WTC11 (cell line): Measurements from ENCODE around the gene AQP2. TPM values are rescaled to one million over a fixed set of nuclear protein-coding genes. Genes with fewer than 3 reads are reported as not detected.

Experiments used
- ATAC-seq: fragments of 200-7000 bp; cut with Tn5 transposase; 2 replicates; pipeline ENCODE4 v1.10.0; 2021; ENCODE audit warnings: mild to moderate bottlenecking, moderate library complexity
- CTCF ChIA-PET: fragments of 300-600 bp; sonication (Branson Sonifier 250); formaldehyde crosslinking; loops from one replicate; lab custom pipeline; 2021; ENCODE audit warnings: antibody characterized with exemption; lab: Charles Lee
- POLR2A ChIA-PET: fragments of 350-600 bp; sonication (Branson Sonifier 250); formaldehyde crosslinking; loops from one replicate; lab custom pipeline; 2021; ENCODE audit warnings: antibody characterized with exemption; lab: Charles Lee
- DNase-seq: peaks from one replicate; pipeline ENCODE4 v3.0.0; 2021; ENCODE audit warnings: low spot score
- H3K27ac Mint-ChIP-seq: 2 replicates; pipeline ENCODE4 v1.8.0; 2021; ENCODE audit warnings: mixed read lengths
- H3K27me3 Mint-ChIP-seq: 2 replicates; pipeline ENCODE4 v1.8.0; 2021; ENCODE audit warnings: low read depth, mild to moderate bottlenecking, moderate library complexity, mixed read lengths
- H3K36me3 Mint-ChIP-seq: 2 replicates; pipeline ENCODE4 v1.8.0; 2021; ENCODE audit warnings: mixed read lengths
- H3K4me1 Mint-ChIP-seq: 2 replicates; pipeline ENCODE4 v1.8.0; 2022; ENCODE audit warnings: mixed read lengths
- H3K4me3 Mint-ChIP-seq: 2 replicates; pipeline ENCODE4 v1.8.0; 2021; ENCODE audit warnings: mild to moderate bottlenecking, moderate library complexity, mixed read lengths
- H3K9me3 Mint-ChIP-seq: 2 replicates; pipeline ENCODE4 v1.8.0; 2021; ENCODE audit warnings: mixed read lengths
- ESRRA ChIP-seq: sonication (generic); formaldehyde crosslinking; IDR thresholded peaks from 2 replicates; pipeline ENCODE4 v1.8.1; 2022; ENCODE audit warnings: mild to moderate bottlenecking, missing genetic modification reagents, borderline replicate concordance
- ETV6 ChIP-seq: sonication (generic); formaldehyde crosslinking; IDR thresholded peaks from 2 replicates; pipeline ENCODE4 v1.8.1; 2022; ENCODE audit warnings: mild to moderate bottlenecking, missing genetic modification reagents
- FOXJ3 ChIP-seq: sonication (generic); formaldehyde crosslinking; IDR thresholded peaks from 2 replicates; pipeline ENCODE4 v1.9.0; 2021; ENCODE audit warnings: missing genetic modification reagents, mild to moderate bottlenecking, borderline replicate concordance
- FOXP1 ChIP-seq: sonication (generic); formaldehyde crosslinking; IDR thresholded peaks from 2 replicates; pipeline ENCODE4 v1.8.0; 2022; ENCODE audit warnings: missing genetic modification reagents, mild to moderate bottlenecking, moderate library complexity, borderline replicate concordance
- GABPB1 ChIP-seq: sonication (generic); formaldehyde crosslinking; IDR thresholded peaks from 2 replicates; pipeline ENCODE4 v1.8.1; 2023; ENCODE audit warnings: mild to moderate bottlenecking, missing genetic modification reagents
- NR2C2 ChIP-seq: sonication (generic); formaldehyde crosslinking; IDR thresholded peaks from 2 replicates; pipeline ENCODE4 v1.8.0; 2022; ENCODE audit warnings: mild to moderate bottlenecking, missing genetic modification reagents
- PRRX2 ChIP-seq: fragments of 250-450 bp; sonication (Bioruptor Pico); IDR thresholded peaks from 2 replicates; pipeline ENCODE4 v1.8.0; 2021; ENCODE audit warnings: mild to moderate bottlenecking
- SMAD3 ChIP-seq: sonication (generic); formaldehyde crosslinking; IDR thresholded peaks from 2 replicates; pipeline ENCODE4 v1.8.0; 2022; ENCODE audit warnings: missing genetic modification reagents, mild to moderate bottlenecking, borderline replicate concordance
- ZNF219 ChIP-seq: sonication (generic); formaldehyde crosslinking; IDR thresholded peaks from 2 replicates; pipeline ENCODE4 v1.8.0; 2023; ENCODE audit warnings: missing genetic modification reagents, mild to moderate bottlenecking, borderline replicate concordance
- ZNF232 ChIP-seq: sonication (generic); formaldehyde crosslinking; IDR thresholded peaks from 2 replicates; pipeline ENCODE4 v1.8.0; 2022; ENCODE audit warnings: mild to moderate bottlenecking, missing genetic modification reagents
- total RNA-seq: library from RNA; stranded (reverse); gene quantifications from 3 replicates; pipeline ENCODE4 v1.2.3, GENCODE V29; 2021
- TF ChIP-seq, protein P1 (sequence below): sonication (generic); formaldehyde crosslinking; conservative IDR thresholded peaks from 2 replicates; pipeline ENCODE4 v1.8.1; 2023; ENCODE audit warnings: mild to moderate bottlenecking, low read depth, missing genetic modification reagents, moderate library complexity
- TF ChIP-seq, protein P2 (sequence below): sonication (generic); formaldehyde crosslinking; IDR thresholded peaks from 2 replicates; pipeline ENCODE4 v1.8.1; 2023; ENCODE audit warnings: mild to moderate bottlenecking, missing genetic modification reagents, moderate library complexity
- TF ChIP-seq, protein P3 (sequence below): sonication (generic); formaldehyde crosslinking; IDR thresholded peaks from 2 replicates; pipeline ENCODE4 v1.8.1; 2023; ENCODE audit warnings: mild to moderate bottlenecking, moderate library complexity, missing genetic modification reagents
- TF ChIP-seq, protein P4 (sequence below): fragments of 250-450 bp; sonication (Bioruptor Pico); IDR thresholded peaks from 2 replicates; pipeline ENCODE4 v1.9.0; 2021; ENCODE audit warnings: mild to moderate bottlenecking
- TF ChIP-seq, protein P5 (sequence below): sonication (generic); formaldehyde crosslinking; IDR thresholded peaks from 2 replicates; pipeline ENCODE4 v1.8.1; 2022; ENCODE audit warnings: mild to moderate bottlenecking, moderate library complexity, missing genetic modification reagents
- TF ChIP-seq, protein P6 (sequence below): fragments of 250-450 bp; sonication (Bioruptor Pico); IDR thresholded peaks from 2 replicates; pipeline ENCODE4 v1.9.0; 2021; ENCODE audit warnings: mild to moderate bottlenecking
- TF ChIP-seq, protein P7 (sequence below): fragments of 250-450 bp; sonication (Bioruptor Pico); IDR thresholded peaks from 2 replicates; pipeline ENCODE4 v2.1.2; 2022; ENCODE audit warnings: mild to moderate bottlenecking, moderate library complexity
- TF ChIP-seq, protein P8 (sequence below): fragments of 250-450 bp; sonication (Bioruptor Pico); IDR thresholded peaks from 2 replicates; pipeline ENCODE4 v1.8.0; 2021; ENCODE audit warnings: mild to moderate bottlenecking

The AQP2 gene
- total RNA-seq, 1 experiment from 2014 or later, result not detected

DNA sequence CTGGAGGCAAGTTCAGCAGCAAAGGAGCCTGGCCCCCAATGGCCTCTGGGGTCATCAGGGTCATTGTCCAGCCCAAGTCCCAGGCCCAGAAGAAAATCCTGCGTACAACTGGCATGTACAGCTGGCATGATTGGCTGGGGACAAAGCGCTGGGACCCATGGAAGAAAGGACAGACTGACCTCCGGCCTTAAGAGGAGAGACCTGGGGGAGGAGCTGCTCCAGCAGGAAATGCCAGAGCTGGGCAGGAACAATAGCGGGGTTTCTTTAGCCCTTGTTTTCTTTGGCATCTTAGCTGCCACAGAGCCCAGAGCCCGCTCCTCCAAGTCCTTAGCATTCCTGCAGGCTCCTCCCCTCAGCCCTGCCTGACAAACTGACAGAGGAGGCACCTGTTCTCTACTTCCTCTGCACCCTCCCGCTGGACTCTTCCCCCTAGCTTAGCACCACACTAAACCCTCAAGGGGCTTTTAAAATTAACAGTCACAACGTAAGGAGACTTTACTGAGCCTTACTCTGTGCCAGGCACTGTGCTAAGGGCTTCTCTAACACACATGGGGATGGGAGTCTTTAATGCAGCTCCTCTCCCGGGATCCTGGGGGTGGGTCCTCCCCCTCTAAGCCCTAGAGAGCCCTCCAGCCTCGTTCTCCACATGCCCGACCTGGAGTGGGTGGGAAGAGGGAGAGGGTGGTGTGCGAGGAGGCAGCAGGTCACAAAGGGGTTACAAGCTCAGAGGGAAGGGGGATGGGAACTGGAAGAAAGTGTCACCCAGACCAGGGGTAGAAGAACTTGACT lies 9.3 kb downstream of the AQP2 start:
- peaks cover 68% of the 10 kb centered on the region for H3K27me3 Mint-ChIP-seq
- ChIA-PET CTCF (interaction anchor here (0.6 to 7.6 kb wide), 13 partner anchors 8 to 219 kb away, joined by 3 to 70 read pairs (median 7); partner anchors contain the start of genes AQP2, BCDIN3D, COX14 and TMBIM6), POLR2A (interaction anchor here (0.6 to 1.0 kb wide), 2 partner anchors 68 to 91 kb away, joined by 3 read pairs; no protein-coding TSS in a partner anchor)
- no peak for TF ChIP-seq ETV6 (CRISPR knock-in tag)
- TF ChIP-seq, protein P1, sequence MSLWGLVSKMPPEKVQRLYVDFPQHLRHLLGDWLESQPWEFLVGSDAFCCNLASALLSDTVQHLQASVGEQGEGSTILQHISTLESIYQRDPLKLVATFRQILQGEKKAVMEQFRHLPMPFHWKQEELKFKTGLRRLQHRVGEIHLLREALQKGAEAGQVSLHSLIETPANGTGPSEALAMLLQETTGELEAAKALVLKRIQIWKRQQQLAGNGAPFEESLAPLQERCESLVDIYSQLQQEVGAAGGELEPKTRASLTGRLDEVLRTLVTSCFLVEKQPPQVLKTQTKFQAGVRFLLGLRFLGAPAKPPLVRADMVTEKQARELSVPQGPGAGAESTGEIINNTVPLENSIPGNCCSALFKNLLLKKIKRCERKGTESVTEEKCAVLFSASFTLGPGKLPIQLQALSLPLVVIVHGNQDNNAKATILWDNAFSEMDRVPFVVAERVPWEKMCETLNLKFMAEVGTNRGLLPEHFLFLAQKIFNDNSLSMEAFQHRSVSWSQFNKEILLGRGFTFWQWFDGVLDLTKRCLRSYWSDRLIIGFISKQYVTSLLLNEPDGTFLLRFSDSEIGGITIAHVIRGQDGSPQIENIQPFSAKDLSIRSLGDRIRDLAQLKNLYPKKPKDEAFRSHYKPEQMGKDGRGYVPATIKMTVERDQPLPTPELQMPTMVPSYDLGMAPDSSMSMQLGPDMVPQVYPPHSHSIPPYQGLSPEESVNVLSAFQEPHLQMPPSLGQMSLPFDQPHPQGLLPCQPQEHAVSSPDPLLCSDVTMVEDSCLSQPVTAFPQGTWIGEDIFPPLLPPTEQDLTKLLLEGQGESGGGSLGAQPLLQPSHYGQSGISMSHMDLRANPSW (CRISPR knock-in tag), result no peak
- TF ChIP-seq, protein P2, sequence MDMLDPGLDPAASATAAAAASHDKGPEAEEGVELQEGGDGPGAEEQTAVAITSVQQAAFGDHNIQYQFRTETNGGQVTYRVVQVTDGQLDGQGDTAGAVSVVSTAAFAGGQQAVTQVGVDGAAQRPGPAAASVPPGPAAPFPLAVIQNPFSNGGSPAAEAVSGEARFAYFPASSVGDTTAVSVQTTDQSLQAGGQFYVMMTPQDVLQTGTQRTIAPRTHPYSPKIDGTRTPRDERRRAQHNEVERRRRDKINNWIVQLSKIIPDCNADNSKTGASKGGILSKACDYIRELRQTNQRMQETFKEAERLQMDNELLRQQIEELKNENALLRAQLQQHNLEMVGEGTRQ (CRISPR knock-in tag), result no peak
- TF ChIP-seq, protein P3, sequence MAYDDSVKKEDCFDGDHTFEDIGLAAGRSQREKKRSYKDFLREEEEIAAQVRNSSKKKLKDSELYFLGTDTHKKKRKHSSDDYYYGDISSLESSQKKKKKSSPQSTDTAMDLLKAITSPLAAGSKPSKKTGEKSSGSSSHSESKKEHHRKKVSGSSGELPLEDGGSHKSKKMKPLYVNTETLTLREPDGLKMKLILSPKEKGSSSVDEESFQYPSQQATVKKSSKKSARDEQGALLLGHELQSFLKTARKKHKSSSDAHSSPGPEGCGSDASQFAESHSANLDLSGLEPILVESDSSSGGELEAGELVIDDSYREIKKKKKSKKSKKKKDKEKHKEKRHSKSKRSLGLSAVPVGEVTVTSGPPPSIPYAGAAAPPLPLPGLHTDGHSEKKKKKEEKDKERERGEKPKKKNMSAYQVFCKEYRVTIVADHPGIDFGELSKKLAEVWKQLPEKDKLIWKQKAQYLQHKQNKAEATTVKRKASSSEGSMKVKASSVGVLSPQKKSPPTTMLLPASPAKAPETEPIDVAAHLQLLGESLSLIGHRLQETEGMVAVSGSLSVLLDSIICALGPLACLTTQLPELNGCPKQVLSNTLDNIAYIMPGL (CRISPR knock-in tag), result no peak
- TF ChIP-seq, protein P4, sequence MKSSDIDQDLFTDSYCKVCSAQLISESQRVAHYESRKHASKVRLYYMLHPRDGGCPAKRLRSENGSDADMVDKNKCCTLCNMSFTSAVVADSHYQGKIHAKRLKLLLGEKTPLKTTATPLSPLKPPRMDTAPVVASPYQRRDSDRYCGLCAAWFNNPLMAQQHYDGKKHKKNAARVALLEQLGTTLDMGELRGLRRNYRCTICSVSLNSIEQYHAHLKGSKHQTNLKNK (CRISPR knock-in tag), result no peak
- TF ChIP-seq GABPB1 (CRISPR knock-in tag), result no peak
- no peak for TF ChIP-seq NR2C2
- no peaks in the 10 kb centered on the region for H3K36me3 Mint-ChIP-seq
- no peaks in the 10 kb centered on the region for H3K9me3 Mint-ChIP-seq
- no peak overlapping the region for H3K27ac Mint-ChIP-seq
- peak overlapping the region; percentile 65 for H3K4me3 Mint-ChIP-seq
- ATAC-seq, result peak; percentile 72
- peaks cover 24% of the 10 kb centered on the region for H3K4me1 Mint-ChIP-seq
- peak; percentile 61 for DNase-seq

DNA sequence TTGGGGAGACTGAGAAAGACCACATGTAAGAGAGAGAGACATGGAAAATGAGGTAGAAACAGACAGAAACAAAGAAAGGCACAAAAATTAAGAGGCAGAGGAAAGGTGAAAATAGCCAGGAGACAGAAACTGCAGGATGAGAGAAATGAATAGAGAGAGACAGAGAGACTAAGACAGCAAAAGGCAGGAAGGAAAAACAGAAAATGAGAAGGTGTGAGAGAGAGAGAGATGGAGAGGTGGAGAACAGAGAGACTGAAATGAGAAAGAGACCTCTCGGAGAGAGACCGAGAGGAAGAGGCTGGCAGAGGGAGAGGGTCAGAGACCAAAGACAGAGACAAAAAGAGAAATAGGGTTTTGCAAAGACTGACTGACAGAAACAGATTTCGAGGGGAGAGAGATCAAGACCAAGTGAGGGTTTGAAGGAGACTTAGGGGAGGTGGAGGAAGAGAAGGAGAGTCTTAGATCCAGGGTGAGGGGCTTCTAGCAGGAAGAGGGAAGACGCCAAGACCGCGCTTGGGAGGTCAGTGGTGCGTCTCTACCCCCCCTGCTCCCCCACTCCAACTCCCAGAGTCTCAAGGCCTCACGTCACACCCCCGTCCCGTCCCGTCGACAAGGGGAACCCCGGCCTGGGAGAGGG lies 10.1 kb downstream of the AQP2 start:
- peaks cover 24% of the 10 kb centered on the region for H3K4me1 Mint-ChIP-seq
- DNase-seq (no peak), ATAC-seq (no peak)
- CTCF ChIA-PET, result interaction anchor here (0.7 to 7.6 kb wide), 12 partner anchors 7 to 183 kb away, joined by 3 to 70 read pairs (median 11); partner anchors contain the start of gene AQP2
- no peaks in the 10 kb centered on the region for H3K36me3 Mint-ChIP-seq
- peaks cover 68% of the 10 kb centered on the region for H3K27me3 Mint-ChIP-seq
- no peak overlapping the region for H3K27ac Mint-ChIP-seq
- POLR2A ChIA-PET, result interaction anchor here (1.0 kb wide), 1 partner anchor 90 kb away, joined by 3 read pairs; no protein-coding TSS in a partner anchor
- H3K4me3 Mint-ChIP-seq, result peak overlapping the region; percentile 65
- no peaks in the 10 kb centered on the region for H3K9me3 Mint-ChIP-seq
- TF ChIP-seq PRRX2 (CRISPR knock-in tag), result no peak
- TF ChIP-seq SMAD3 (CRISPR knock-in tag), result no peak
- TF ChIP-seq ESRRA, result no peak
- TF ChIP-seq, protein P5, sequence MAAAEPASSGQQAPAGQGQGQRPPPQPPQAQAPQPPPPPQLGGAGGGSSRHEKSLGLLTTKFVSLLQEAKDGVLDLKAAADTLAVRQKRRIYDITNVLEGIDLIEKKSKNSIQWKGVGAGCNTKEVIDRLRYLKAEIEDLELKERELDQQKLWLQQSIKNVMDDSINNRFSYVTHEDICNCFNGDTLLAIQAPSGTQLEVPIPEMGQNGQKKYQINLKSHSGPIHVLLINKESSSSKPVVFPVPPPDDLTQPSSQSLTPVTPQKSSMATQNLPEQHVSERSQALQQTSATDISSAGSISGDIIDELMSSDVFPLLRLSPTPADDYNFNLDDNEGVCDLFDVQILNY (CRISPR knock-in tag), result no peak
- no peak for TF ChIP-seq ZNF232 (CRISPR knock-in tag)
- TF ChIP-seq FOXP1 (CRISPR knock-in tag), result no peak
- TF ChIP-seq, protein P6, sequence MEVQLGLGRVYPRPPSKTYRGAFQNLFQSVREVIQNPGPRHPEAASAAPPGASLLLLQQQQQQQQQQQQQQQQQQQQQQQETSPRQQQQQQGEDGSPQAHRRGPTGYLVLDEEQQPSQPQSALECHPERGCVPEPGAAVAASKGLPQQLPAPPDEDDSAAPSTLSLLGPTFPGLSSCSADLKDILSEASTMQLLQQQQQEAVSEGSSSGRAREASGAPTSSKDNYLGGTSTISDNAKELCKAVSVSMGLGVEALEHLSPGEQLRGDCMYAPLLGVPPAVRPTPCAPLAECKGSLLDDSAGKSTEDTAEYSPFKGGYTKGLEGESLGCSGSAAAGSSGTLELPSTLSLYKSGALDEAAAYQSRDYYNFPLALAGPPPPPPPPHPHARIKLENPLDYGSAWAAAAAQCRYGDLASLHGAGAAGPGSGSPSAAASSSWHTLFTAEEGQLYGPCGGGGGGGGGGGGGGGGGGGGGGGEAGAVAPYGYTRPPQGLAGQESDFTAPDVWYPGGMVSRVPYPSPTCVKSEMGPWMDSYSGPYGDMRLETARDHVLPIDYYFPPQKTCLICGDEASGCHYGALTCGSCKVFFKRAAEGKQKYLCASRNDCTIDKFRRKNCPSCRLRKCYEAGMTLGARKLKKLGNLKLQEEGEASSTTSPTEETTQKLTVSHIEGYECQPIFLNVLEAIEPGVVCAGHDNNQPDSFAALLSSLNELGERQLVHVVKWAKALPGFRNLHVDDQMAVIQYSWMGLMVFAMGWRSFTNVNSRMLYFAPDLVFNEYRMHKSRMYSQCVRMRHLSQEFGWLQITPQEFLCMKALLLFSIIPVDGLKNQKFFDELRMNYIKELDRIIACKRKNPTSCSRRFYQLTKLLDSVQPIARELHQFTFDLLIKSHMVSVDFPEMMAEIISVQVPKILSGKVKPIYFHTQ, result no peak
- no peak for TF ChIP-seq ZNF219 (CRISPR knock-in tag)
- TF ChIP-seq, protein P7, sequence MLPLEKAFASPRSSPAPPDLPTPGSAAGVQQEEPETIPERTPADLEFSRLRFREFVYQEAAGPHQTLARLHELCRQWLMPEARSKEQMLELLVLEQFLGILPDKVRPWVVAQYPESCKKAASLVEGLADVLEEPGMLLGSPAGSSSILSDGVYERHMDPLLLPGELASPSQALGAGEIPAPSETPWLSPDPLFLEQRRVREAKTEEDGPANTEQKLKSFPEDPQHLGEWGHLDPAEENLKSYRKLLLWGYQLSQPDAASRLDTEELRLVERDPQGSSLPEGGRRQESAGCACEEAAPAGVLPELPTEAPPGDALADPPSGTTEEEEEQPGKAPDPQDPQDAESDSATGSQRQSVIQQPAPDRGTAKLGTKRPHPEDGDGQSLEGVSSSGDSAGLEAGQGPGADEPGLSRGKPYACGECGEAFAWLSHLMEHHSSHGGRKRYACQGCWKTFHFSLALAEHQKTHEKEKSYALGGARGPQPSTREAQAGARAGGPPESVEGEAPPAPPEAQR (CRISPR knock-in tag), result no peak
- TF ChIP-seq, protein P8, sequence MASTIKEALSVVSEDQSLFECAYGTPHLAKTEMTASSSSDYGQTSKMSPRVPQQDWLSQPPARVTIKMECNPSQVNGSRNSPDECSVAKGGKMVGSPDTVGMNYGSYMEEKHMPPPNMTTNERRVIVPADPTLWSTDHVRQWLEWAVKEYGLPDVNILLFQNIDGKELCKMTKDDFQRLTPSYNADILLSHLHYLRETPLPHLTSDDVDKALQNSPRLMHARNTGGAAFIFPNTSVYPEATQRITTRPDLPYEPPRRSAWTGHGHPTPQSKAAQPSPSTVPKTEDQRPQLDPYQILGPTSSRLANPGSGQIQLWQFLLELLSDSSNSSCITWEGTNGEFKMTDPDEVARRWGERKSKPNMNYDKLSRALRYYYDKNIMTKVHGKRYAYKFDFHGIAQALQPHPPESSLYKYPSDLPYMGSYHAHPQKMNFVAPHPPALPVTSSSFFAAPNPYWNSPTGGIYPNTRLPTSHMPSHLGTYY, result no peak
- TF ChIP-seq, protein P2 (CRISPR knock-in tag), result no peak
- TF ChIP-seq FOXJ3 (CRISPR knock-in tag), result no peak
